Left ventricle myocardium inferior (tissue), 1 donor: Measurements from ENCODE around the gene GTF3C4. TPM values are rescaled to one million over a fixed set of nuclear protein-coding genes. Genes with fewer than 3 reads are reported as not detected.

Experiments
- DNase-seq: peaks from one replicate; pipeline ENCODE4 v3.0.0-alpha.2; 2020
- H3K27ac ChIP-seq: fragments of 200-600 bp; replicated peaks from 2 replicates; pipeline ENCODE4 v1.8.0; 2021
- H3K27me3 ChIP-seq: fragments of 200-600 bp; 2 replicates; pipeline ENCODE4 v1.8.0; 2021; ENCODE audit warnings: low read depth
- H3K36me3 ChIP-seq: fragments of 200-600 bp; 2 replicates; pipeline ENCODE4 v1.8.0; 2021
- H3K4me1 ChIP-seq: fragments of 200-600 bp; 2 replicates; pipeline ENCODE4 v1.8.0; 2021
- H3K4me3 ChIP-seq: fragments of 200-600 bp; 2 replicates; pipeline ENCODE4 v1.8.0; 2021; ENCODE audit warnings: mild to moderate bottlenecking, moderate library complexity
- H3K9me3 ChIP-seq: fragments of 200-600 bp; replicated peaks from 2 replicates; pipeline ENCODE4 v1.8.0; 2021
- CTCF ChIP-seq: fragments of 200-600 bp; IDR thresholded peaks from 2 replicates; pipeline ENCODE4 v1.8.0; 2021; ENCODE audit warnings: antibody characterized with exemption, mild to moderate bottlenecking, borderline replicate concordance
- intact Hi-C: fragments of 100-400 bp; cut with micrococcal nuclease; formaldehyde crosslinking; loops from one replicate; pipeline ENCODE4 v1.11.0; 2022
- total RNA-seq: library from RNA; stranded (reverse); fragmentation: NEBNext Ultra II Directional; extraction: Animal tissue kit (Norgen Biotek cat#: 25700); gene quantifications from one replicate; pipeline ENCODE4 v1.2.1, GENCODE V29; 2021
- donor health status: DM: no; HTN: yes; CAD: no; lungs with severe emphysema.

Gene GTF3C4
- total RNA-seq, 1 donor from 2014 or later: 8.4 TPM

- no peak for TF ChIP-seq CTCF
- no peak overlapping the region for H3K4me3 ChIP-seq
- H3K36me3 ChIP-seq: peaks cover 52% of the 10 kb centered on the region
- H3K9me3 ChIP-seq: no peaks in the 10 kb centered on the region
- peaks cover 18% of the 10 kb centered on the region for H3K4me1 ChIP-seq
- intact Hi-C loops: no loop called here
- no peaks in the 10 kb centered on the region for H3K27me3 ChIP-seq
- no peak for DNase-seq
- H3K27ac ChIP-seq: no peak overlapping the region
Measured at GRCh38 chr9:132679946-132680625, 9.8 kb downstream of the GTF3C4 start.

GRCh38 chr9:132681561-132681960 lies 11.3 kb downstream of the GTF3C4 start:
- Histone ChIP-seq H3K36me3 (peaks cover 67% of the 10 kb centered on the region), H3K27ac (no peak overlapping the region), H3K4me3 (no peak overlapping the region), H3K4me1 (peaks cover 15% of the 10 kb centered on the region), H3K9me3 (no peaks in the 10 kb centered on the region), H3K27me3 (no peaks in the 10 kb centered on the region)
- intact Hi-C loops: no loop called here
- TF ChIP-seq CTCF: no peak
- DNase-seq: no peak

GRCh38 chr9:132683873-132684272 lies 13.6 kb downstream of the GTF3C4 start:
- H3K36me3 ChIP-seq: peaks cover 79% of the 10 kb centered on the region
- H3K4me1 ChIP-seq: peaks cover 15% of the 10 kb centered on the region
- intact Hi-C loops: no loop called here
- H3K27me3 ChIP-seq: no peaks in the 10 kb centered on the region
- no peak for DNase-seq
- no peak overlapping the region for H3K4me3 ChIP-seq
- H3K27ac ChIP-seq: no peak overlapping the region
- no peaks in the 10 kb centered on the region for H3K9me3 ChIP-seq
- TF ChIP-seq CTCF: no peak

- intact Hi-C loops: no loop called here
- Histone ChIP-seq H3K27me3 (no peaks in the 10 kb centered on the region), H3K27ac (no peak overlapping the region), H3K9me3 (no peaks in the 10 kb centered on the region), H3K4me3 (no peak overlapping the region), H3K36me3 (peaks cover 53% of the 10 kb centered on the region), H3K4me1 (no peaks in the 10 kb centered on the region)
- DNase-seq: no peak
- no peak for TF ChIP-seq CTCF
Measured at GRCh38 chr9:132690696-132691095, 20.4 kb downstream of the GTF3C4 start.

- Histone ChIP-seq H3K4me1 (no peaks in the 10 kb centered on the region), H3K36me3 (peaks cover 18% of the 10 kb centered on the region), H3K27me3 (no peaks in the 10 kb centered on the region), H3K4me3 (no peak overlapping the region), H3K27ac (no peak overlapping the region), H3K9me3 (peaks cover 27% of the 10 kb centered on the region)
- peak; percentile 23 for TF ChIP-seq CTCF
- no peak for DNase-seq
- intact Hi-C loops: no loop called here
Measured at GRCh38 chr9:132694144-132694543, 23.9 kb downstream of the GTF3C4 start.
